HepG2 (cell line): ENCODE data around the gene GTF2A2. TPM values are rescaled to one million over a fixed set of nuclear protein-coding genes. Genes with fewer than 3 reads are reported as not detected.

Experiments
- ATRX ChIP-seq: sonication (generic); formaldehyde crosslinking; IDR thresholded peaks from 2 replicates; pipeline ENCODE4 v1.4.0; 2020; ENCODE audit warnings: missing genetic modification reagents, borderline replicate concordance
- CAMTA2 ChIP-seq: sonication (generic); formaldehyde crosslinking; IDR thresholded peaks from 2 replicates; pipeline ENCODE4 v1.4.0; 2020; ENCODE audit warnings: mild to moderate bottlenecking, missing genetic modification reagents, borderline replicate concordance
- FIP1L1 ChIP-seq: fragments of 200-400 bp; formaldehyde crosslinking; IDR thresholded peaks from 2 replicates; pipeline ENCODE4 v1.6.1; 2018; ENCODE audit warnings: low read depth, mild to moderate bottlenecking, low read length, moderate library complexity, borderline replicate concordance; ENCODE audit not compliant: insufficient read depth
- FOSL2 ChIP-seq: sonication (generic); formaldehyde crosslinking; IDR thresholded peaks from 2 replicates; pipeline ENCODE4 v1.4.0; 2020; ENCODE audit warnings: missing genetic modification reagents
- GPBP1L1 ChIP-seq: sonication (generic); formaldehyde crosslinking; IDR thresholded peaks from 2 replicates; pipeline ENCODE4 v1.5.0; 2020; ENCODE audit warnings: mild to moderate bottlenecking, missing genetic modification reagents
- HOXA7 ChIP-seq: sonication (generic); formaldehyde crosslinking; IDR thresholded peaks from 2 replicates; pipeline ENCODE4 v1.8.1; 2022; ENCODE audit warnings: mild to moderate bottlenecking, missing genetic modification reagents, moderate library complexity
- POLR2AphosphoS5 ChIP-seq: IDR thresholded peaks from 2 replicates; pipeline ENCODE4 v1.6.1; 2012; ENCODE audit warnings: low read depth, low read length
- PPARG ChIP-seq: conservative IDR thresholded peaks from 2 replicates; pipeline ENCODE4 v1.6.1; 2016; ENCODE audit warnings: missing biosample characterization, missing genetic modification reagents
- RAD21 ChIP-seq: fragments of 450-650 bp; formaldehyde crosslinking; IDR thresholded peaks from 2 replicates; pipeline ENCODE4 v1.5.0; 2020; ENCODE audit warnings: mild to moderate bottlenecking
- RARA ChIP-seq: IDR thresholded peaks from 2 replicates; pipeline ENCODE4 v1.6.1; 2016; ENCODE audit warnings: missing genetic modification reagents, missing compliant biosample characterization
- RFX1 ChIP-seq: fragments of 450-650 bp; IDR thresholded peaks from 2 replicates; pipeline ENCODE4 v1.6.1; 2017
- SIN3B ChIP-seq: fragments of 150-350 bp; IDR thresholded peaks from 2 replicates; pipeline ENCODE4 v1.6.1; 2014; ENCODE audit warnings: low read length
- SMAD1 ChIP-seq: sonication (generic); formaldehyde crosslinking; IDR thresholded peaks from 2 replicates; pipeline ENCODE4 v1.4.0; 2020; ENCODE audit warnings: missing genetic modification reagents, low read depth, mild to moderate bottlenecking, borderline replicate concordance
- TCF7 ChIP-seq: sonication (generic); IDR thresholded peaks from 2 replicates; pipeline ENCODE4 v1.6.1; 2016; ENCODE audit warnings: antibody characterized with exemption, low read depth
- TIGD3 ChIP-seq: sonication (generic); formaldehyde crosslinking; IDR thresholded peaks from 2 replicates; pipeline ENCODE4 v1.5.1; 2020; ENCODE audit warnings: mild to moderate bottlenecking, missing genetic modification reagents, borderline replicate concordance
- ZBED4 ChIP-seq: sonication (generic); formaldehyde crosslinking; IDR thresholded peaks from 2 replicates; pipeline ENCODE4 v1.4.0; 2020; ENCODE audit warnings: missing genetic modification reagents, borderline replicate concordance
- ZNF251 ChIP-seq: sonication (generic); formaldehyde crosslinking; IDR thresholded peaks from 2 replicates; pipeline ENCODE4 v1.9.0; 2021; ENCODE audit warnings: mild to moderate bottlenecking, missing genetic modification reagents
- ZNF777 ChIP-seq: sonication (generic); formaldehyde crosslinking; IDR thresholded peaks from 2 replicates; pipeline ENCODE4 v1.4.0; 2020; ENCODE audit warnings: missing genetic modification reagents
- ZNF839 ChIP-seq: sonication (generic); formaldehyde crosslinking; IDR thresholded peaks from 2 replicates; pipeline ENCODE4 v1.4.0; 2020; ENCODE audit warnings: missing genetic modification reagents, mild to moderate bottlenecking, borderline replicate concordance
- ZSCAN5A ChIP-seq: sonication (generic); formaldehyde crosslinking; IDR thresholded peaks from 2 replicates; pipeline ENCODE4 v1.8.0; 2022; ENCODE audit warnings: mild to moderate bottlenecking, missing genetic modification reagents, borderline replicate concordance
- polyA plus RNA-seq, 8 experiments: library from polyadenylated mRNA; depleted of rRNA in 3 of 8; stranded (reverse) in 7 of 8; unstranded in 1 of 8; fragments of >200 nt; fragmentation: Illumina TruSeq in 4 of 8; extraction: Trizol in 4 of 8; gene quantifications; 2 replicates each; pipeline versions ENCODE4 v1.2.1 to v1.2.3, GENCODE V29; 2011 to 2016; ENCODE audit warnings: low read depth in 4 of 8, missing spikeins in 1 of 8, mixed read lengths in 1 of 8; ENCODE audit not compliant: insufficient read depth in 1 of 8
- total RNA-seq, 5 experiments: library from RNA; depleted of rRNA; stranded (reverse); fragments of >200 nt; fragmentation: Illumina TruSeq; extraction: Trizol; gene quantifications; 2 replicates each; pipeline ENCODE4 v1.2.3, GENCODE V29; 2016; ENCODE audit warnings: low read depth in 1 of 5

GTF2A2 gene
- total and polyA plus RNA-seq, 2 of the 13 experiments (the other 11 are each of a cell fraction or from before 2014, with no cell fraction given): 24.4 to 106 TPM

GRCh38 chr15:59688782-59689625 lies 31.7 kb upstream of the GTF2A2 start, which contains the start of gene BNIP2 (continued):
- peak; percentile 48; the same call in 1 of the 2 replicates for TF ChIP-seq FOSL2
- TF ChIP-seq ZSCAN5A: no peak; the same call in 1 of the 2 replicates
- no peak for TF ChIP-seq TCF7
- TF ChIP-seq ZNF839 (CRISPR knock-in tag): no peak
- TF ChIP-seq RFX1: no peak
- no peak; the same call in 1 of the 2 replicates for TF ChIP-seq ZBED4 (CRISPR knock-in tag)
- no peak; the same call in 1 of the 2 replicates for TF ChIP-seq TIGD3 (CRISPR knock-in tag)
- TF ChIP-seq ZNF777 (CRISPR knock-in tag): peak; percentile 78
- no peak for TF ChIP-seq HOXA7 (CRISPR knock-in tag)
- no peak for TF ChIP-seq SMAD1 (CRISPR knock-in tag)
- TF ChIP-seq SIN3B: 0 out of 2 replicates have a peak, but pooled peaks have one; percentile 19
- TF ChIP-seq PPARG: no peak
- TF ChIP-seq ZNF251 (CRISPR knock-in tag): no peak
- peak; percentile 42; the same call in 1 of the 2 replicates for TF ChIP-seq CAMTA2
- TF ChIP-seq RAD21 (CRISPR knock-in tag): peak; percentile 34; the same call in 1 of the 2 replicates
- no peak for TF ChIP-seq RARA
- no peak for TF ChIP-seq FIP1L1
- no peak for TF ChIP-seq GPBP1L1 (CRISPR knock-in tag)
- TF ChIP-seq ATRX (CRISPR knock-in tag): no peak
- TF ChIP-seq POLR2AphosphoS5: peak; percentile 66; the same call in 1 of the 2 replicates
